DMS 273 (cell line): ENCODE measurements around the gene WBP2.

Experiments
- DNase-seq: peaks from one replicate; lab custom pipeline; 2025; ENCODE audit not compliant: unreplicated experiment; lab: John Stamatoyannopoulos, UW

Gene WBP2

GRCh38 chr17:75828741-75829140 lies 26.4 kb downstream of the WBP2 start:
- peak; percentile 36 for DNase-seq

DNA sequence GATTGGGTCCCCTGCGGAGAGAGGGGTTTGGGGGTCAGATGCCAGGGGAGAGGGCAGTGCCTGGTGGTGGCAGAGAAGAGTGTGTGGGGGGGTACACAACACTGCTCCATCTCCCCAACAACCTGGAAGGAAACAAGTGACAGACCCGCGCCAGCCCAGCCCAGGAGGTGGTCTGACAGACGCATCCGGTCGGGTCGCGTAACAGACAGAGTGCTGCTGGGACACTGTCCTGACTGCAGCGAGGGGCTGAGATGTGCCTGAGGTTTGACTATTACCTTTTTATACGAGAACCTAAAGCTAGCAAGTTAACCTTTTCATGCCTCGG lies 27.1 kb downstream of the WBP2 start:
- no peak for DNase-seq

DNA sequence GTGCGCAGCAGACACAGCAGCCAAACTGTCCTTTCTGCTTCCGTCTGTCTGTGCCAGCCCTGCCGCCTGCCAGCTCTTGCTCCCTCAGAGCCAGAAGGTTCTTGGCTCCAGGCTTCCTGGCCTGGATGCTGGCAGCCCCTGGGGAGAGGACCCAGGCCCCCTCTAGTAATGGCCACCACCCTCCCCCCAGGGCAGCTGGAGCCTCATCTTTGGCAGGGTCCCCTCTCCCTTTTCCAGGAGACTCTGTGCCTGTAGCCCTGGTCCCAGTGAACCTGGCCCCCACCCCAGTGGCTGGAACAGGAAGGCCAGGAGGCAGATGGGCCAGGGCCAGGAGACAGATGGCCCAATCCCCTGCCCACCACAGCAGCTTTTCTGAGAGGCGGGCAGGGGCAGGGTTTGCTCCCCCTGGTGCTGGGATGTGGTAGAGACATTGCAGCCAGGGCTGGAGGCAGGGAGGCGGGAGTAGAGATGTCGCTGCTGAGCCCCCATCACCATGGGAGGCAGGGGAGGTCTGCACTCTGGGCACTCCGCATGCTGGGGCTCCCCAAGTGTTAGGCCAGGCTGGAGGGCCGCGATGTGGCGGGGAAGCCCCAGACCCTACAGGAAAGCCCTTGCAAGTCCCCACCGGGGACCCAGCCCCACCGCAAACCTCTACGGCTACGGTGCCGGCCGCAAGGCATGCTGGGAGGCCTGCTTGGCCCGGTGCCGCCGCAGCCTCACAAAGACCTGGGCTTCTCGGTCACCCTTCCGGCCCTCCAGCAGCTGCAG lies 27.6 kb downstream of the WBP2 start:
- peak; percentile 97 for DNase-seq

DNA sequence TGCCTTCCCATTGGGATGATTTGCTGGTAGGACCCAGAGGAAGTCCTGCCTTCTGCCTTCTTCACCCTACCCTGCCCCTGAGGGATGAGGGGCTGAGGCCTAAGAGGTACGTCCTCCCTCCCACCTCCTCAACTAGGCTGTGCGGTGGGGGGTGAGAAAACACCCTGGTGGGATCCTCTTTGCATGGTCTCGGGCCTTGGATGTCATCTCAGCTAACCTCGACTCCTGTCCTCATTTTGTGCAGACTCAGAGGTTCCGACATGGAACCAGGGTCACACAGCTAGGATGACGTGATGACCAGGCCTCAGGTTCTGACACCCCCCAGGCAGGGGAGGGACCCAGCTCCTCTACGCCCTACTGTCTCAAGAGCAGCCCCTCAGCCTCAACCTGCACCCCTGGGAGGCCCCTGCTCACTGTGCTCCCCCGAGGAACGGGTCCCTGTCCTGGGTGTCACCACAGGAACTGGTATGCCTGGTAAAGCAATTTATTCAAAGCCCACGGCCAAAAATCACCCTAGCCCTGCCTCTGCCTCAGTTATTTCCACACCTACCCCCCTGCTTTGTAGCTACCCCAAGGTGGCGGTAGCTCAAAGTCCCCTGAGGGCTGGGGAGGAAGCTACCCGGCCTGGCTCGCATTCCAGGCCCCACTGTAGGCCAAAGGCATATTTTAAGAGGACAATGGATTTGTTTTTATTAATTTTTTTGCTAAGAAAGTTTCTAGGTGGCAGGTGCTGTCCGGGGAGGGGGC lies 28.4 kb downstream of the WBP2 start:
- no peak for DNase-seq

- no peak for DNase-seq
These were observed 29.3 kb downstream of the WBP2 start for GRCh38 chr17:75825748-75826370.

GRCh38 chr17:75825149-75825552 lies 30.0 kb downstream of the WBP2 start:
- DNase-seq: no peak

DNA sequence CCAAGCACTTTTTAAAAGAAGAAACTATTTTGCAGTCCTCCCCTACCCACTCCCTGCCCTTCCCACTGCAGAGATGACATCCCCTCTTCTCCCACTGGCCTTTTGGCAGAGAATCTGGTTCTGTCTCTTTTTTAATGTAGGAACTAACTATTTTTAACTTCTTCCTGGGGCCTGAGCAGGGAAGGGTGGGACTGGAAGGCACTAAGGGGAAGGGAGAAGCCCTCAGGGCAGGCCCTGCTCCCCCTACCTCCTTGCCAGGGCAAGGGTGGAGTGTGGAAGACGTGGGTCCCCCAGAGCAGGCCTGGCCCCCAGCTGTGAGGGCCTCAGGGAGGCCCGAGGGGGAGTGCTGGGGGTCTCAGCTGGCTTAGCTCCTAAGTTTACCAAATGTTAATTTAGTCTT lies 30.5 kb downstream of the WBP2 start:
- no peak for DNase-seq

DNA sequence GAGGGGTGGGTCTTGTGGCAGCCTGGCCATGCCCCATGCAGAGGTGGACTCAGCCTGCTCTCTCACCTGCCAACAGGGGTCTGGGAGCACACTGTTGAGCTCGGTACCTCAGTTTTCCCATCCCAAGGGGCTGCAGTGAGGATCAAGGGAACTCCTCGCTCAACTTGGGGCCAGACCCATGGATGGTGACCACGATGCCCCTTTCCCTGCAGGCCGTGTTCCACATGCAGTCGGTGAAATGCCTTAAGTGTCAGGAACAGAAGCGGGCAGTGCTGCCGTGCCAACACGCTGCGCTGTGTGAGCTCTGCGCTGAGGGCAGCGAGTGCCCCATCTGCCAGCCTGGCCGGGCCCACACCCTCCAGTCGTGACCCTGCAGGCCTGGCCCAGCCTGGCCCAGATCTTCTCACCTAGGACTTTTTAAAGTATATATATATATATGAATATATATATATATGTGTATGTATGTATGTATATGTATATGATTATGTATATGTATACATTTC lies 31.0 kb downstream of the WBP2 start:
- DNase-seq: no peak

DNA sequence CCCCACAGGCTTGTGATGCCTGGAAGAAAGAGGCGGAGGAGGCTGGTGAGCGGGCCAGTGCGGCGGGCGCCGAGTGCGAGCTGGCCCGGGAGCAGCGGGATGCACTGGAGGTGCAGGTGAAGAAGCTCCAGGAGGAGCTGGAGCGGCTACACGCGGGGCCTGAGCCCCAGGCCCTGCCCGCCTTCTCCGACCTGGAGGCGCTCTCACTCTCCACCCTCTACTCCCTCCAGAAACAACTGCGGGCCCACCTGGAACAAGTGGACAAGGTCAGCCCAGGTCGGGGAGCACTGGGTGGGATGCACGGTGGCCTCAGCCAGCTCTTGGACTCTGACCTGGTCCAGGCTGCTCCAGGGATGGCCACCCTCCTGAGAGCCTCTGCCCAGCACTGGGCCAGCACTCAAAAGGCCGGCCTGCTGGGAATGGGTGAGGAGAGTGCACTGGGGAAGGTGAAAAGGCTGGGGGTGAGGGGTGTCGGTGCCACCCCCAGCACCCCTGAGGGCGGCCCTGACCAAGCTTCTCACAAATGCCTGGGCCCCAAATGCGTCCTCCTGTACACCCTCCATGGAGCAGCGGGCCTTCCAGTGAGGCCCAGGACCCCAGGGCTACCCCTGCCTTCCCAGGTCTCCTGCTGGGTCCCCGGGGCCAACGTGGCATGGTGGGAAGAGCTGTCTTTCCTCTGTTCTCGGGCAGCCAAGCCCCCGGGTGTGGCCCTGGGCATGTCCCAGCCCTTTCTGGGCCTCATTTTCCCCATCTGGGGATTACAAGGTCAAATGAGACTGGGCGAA lies 31.7 kb downstream of the WBP2 start:
- DNase-seq: no peak

DNA sequence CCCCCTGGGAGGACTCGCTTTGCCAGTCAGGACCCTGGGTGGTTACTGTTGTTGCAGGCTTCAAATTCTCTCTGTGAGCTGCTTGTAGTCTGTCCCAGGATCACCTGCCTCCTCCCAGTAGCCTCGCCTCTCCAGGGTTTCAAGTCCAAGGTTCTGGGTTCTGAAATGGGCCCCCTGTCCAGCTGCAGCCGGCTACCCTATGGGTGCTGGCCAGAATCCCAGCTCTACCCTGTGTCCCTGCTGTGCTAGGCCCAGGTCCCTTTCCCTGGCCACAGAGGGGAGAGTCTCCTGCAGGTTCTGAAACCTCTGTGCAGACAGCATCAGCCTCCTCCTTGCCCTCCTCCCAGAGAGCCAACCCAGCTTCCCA lies 32.4 kb downstream of the WBP2 start:
- no peak for DNase-seq

- peak; percentile 43 for DNase-seq
These were observed 32.9 kb downstream of the WBP2 start for GRCh38 chr17:75822119-75822799.

GRCh38 chr17:75821552-75821951 lies 33.6 kb downstream of the WBP2 start:
- no peak for DNase-seq

DNA sequence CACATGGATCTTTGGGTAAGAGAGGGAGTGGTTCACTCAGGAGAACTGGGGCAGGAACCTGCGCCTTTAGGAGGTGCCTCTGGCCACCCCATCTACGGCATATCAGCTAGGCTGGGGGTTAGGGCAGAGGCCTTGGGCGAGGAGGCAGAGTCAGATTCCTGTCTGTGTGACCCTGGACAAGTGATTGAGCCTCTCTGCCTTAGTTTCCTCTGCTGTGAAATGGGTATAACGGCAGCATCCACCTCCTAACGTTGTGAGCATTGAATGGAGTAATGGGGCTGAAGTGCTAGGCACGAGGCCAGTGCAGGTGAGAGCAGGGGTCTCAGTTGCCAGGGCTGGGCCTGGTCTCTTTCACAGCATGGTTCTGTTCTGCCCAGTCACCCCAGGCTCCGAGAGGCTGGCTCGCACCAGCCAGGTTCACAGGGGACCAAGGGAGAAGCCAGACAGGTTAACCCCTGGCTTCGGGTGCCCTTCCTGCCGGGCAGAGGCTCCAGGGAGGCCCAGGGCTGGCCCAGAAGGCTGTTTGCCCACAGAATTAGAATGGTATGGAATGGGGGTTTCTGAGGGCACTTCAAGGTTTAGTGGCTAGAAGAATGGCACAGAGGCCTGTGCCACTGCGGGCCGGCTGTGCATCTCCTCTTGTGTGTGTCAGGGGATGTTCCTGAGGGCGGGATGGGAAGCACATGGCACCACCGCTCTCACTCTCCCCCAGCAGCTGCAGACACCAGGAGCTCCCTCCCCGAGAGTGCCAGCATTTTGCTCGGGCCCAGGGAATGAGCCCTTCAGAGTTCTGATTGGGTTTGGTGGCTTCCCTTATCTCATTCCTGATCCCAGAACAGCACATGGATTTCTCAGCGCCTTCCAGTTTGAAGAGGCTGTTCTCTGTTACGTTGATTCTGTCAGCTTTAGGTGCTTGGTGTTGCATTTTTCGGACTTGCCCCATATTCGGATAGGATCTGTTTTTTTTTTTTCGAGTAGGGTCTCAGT lies 34.7 kb downstream of the WBP2 start:
- DNase-seq: no peak

DNA sequence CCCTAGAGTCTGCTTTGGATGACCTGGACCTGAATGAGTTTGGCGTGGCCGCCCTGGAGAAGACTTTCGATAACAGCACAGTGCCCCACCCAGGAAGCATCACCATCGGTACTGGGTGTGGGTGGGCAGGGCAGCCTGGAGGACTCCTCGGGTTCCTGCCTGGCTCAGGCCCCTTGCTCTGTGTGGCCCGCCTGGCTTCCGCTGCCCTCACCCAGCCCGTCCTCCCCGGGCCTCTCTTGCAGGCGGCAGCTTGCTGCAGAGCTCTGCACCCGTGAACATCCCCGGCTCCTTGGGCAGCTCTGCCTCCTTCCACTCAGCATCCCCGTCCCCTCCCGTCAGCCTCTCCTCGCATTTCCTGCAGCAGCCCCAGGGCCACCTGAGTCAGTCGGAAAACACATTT lies 35.5 kb downstream of the WBP2 start:
- no peak for DNase-seq

DNA sequence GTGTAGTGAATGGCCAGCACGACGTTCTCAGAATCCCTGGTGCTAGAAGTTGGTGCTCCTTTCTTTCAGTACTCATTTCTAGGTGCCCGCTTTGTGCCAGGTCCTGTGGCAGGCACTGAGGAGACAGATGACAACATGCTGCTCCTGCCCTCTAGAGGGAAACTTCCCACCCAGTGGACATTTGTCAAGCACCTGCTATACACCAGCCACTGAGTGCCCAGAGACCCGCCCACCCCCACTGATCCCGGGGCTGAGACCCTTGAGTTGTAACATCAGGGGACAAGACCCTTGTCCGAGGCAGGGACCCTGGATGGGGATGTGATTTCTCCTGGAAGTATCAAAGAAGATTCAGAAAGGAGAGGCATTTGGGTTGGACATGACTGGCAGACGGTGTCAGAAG lies 36.0 kb downstream of the WBP2 start:
- DNase-seq: no peak

- DNase-seq: no peak
These were observed 36.7 kb downstream of the WBP2 start for GRCh38 chr17:75818326-75818885.

DNA sequence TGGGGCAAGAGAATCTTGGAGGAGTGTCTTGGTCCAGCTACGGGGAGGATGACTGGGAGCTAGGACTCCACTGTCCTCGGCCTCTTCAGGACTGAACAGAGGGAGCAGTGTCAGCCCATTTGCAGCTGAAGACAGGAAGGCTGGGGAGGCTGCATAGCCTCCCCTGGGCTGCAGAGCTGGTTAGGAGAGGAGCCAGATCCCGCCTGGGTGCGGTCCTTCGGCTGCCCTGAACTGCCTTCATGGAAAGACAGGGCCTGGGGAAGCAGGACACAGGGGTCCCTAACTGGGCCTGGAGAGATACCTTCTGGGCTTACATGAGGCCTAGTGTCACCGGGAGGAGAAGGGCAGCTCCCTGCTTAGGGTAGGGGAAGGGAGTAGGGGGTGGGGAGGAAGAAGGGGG lies 37.6 kb downstream of the WBP2 start:
- no peak for DNase-seq

GRCh38 chr17:75816693-75817092 lies 38.4 kb downstream of the WBP2 start:
- no peak for DNase-seq

DNA sequence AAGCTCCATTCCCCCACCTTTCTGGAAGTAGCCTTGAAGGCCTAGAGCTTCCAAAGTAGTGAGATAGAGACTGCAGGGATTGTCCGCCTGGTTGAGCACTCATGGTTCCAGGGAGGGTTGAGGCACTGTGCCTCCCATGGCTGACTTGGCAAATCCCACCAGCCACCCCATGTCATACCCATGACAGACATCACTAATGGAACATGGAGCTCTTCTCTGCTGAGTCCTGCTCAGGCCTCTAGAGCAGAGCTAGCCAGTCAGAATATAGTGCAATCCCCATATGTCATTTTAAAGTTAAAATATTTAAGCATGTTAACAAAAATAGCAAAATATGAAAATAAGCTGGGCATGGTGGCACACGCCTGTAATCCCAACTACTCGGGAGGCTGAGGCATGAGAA lies 39.7 kb downstream of the WBP2 start:
- no peak for DNase-seq
